ENCODE results near the gene LYST.

- TF ChIP-seq CTCF (IDR thresholded peaks at IDR 0.05), result no peak
- TF ChIP-seq POLR2AphosphoS5 (IDR thresholded peaks at IDR 0.05), result no peak
Measured at GRCh38 chr1:235722858-235723257, 143.8 kb downstream of the LYST start.

Data from prostate gland (tissue), 2 donors.